H7 (cell line): ENCODE results near the gene CPED1. TPM values are rescaled to one million over a fixed set of nuclear protein-coding genes. Genes with fewer than 3 reads are reported as not detected.
"Not testable (repeated sequence)": the region's sequence is repeated elsewhere in the genome, so short reads cannot be mapped to it uniquely, and the experiment has no call there.

Experiments
- DNase-seq: peaks from one replicate; pipeline ENCODE4 v3.0.0; 2012
- H3K27me3 ChIP-seq: 2 replicates; pipeline ENCODE4 v1.6.0; 2011; ENCODE audit warnings: mild to moderate bottlenecking, low read length; ENCODE audit not compliant: control insufficient read depth, insufficient read depth
- H3K36me3 ChIP-seq: replicated peaks from 2 replicates; pipeline ENCODE4 v1.5.1; 2011; ENCODE audit warnings: low read length; ENCODE audit not compliant: control insufficient read depth, insufficient read depth
- H3K4me3 ChIP-seq: 2 replicates; pipeline ENCODE4 v1.5.1; 2011; ENCODE audit warnings: low read depth, mild to moderate bottlenecking, control low read depth, low read length, moderate library complexity; ENCODE audit not compliant: insufficient read depth
- total RNA-seq: library from RNA; depleted of rRNA; stranded (reverse); fragments of >200 nt; shearing (Covaris generic); gene quantifications from 2 replicates; pipeline ENCODE4 v1.2.3, GENCODE V29; 2014

CPED1 gene
- total RNA-seq, 1 experiment from 2014 or later, result not detected

DNA sequence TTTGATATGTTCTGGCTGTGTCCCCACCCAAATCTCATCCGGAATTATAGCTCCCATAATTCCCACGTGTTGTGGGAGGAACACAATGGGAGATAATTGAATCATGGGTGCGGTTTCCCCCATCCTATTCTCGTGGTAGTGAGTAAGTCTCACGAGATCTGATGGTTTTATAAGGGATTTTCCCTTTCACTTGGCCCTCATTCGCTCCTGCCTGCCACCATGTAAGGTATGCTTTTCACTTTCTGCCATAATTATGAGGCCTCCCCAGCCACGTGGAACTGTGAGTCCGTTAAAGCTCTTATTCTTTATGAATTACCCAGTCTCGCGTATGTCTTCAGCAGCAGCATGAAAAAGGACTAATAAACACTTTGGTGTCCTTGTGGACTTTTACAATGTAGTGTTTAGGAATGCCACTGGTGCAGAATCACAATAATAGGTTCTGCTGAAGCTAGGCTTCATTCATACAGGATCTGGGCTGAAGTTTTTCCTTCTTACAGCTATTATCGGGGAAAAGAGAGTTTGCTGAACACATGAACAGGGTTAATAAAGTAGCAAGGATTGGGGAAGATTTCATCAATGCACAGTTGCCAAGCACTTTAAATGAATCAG lies 74.3 kb downstream of the CPED1 start:
- Histone ChIP-seq H3K36me3 (no peaks in the 10 kb centered on the region), H3K4me3 (no peak overlapping the region), H3K27me3 (no peaks in the 10 kb centered on the region)
- DNase-seq, result no peak

DNA sequence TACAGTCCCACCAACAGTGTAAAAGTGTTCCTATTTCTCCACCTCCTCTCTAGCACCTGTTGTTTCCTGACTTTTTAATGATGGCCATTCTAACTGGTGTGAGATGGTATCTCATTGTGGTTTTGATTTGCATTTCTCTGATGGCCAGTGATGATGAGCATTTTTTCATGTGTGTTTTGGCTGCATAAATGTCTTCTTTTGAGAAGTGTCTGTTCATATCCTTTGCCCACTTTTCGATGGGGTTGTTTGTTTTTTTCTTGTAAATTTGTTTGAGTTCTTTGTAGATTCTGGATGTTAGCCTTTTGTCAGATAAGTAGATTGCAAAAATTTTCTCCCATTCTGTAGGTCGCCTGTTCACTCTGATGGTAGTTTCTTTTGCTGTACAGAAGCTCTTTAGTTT lies 79.2 kb downstream of the CPED1 start:
- not testable (repeated sequence) for H3K27me3 ChIP-seq, DNase-seq

DNA sequence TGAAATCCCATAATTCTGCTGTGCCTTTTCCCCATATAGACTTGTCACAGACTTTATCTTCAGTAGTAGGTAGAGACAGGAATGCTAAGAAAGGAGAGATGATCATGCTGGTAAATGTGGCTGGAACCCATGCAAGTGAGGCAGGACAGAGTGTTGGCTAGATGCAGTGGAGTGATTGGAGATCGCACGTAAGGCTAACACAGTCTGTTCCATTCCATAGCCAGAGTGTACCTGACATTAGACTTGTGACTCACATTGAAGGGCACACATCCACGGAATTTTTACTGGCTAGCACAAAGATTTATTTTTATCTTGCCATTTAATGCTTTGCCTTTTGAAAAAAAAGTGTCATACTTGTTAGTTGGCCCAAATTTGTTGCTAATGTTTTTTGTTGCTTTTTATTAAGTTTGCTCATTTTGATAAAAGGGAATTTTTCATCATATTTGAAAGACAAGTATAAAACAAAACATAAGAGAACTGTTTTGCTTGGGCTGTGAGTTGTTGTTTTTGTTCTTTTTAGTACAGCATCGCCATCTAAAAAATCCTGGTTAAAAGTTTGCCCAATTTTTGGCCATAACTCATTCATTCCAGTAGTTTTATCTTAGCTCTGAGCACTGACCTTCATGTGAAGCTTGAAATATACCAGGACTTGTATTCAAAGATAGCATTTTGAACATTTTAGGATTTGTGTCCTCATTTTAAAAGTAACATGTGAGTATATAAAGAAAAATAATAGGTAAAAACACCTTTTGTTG lies 81.0 kb downstream of the CPED1 start:
- H3K27me3 ChIP-seq, result no peaks in the 10 kb centered on the region
- H3K36me3 ChIP-seq, result no peaks in the 10 kb centered on the region
- no peak overlapping the region for H3K4me3 ChIP-seq
- DNase-seq, result no peak

More for the DNA sequence above, 79.2 kb downstream of the CPED1 start:
- not testable (repeated sequence) for H3K36me3 ChIP-seq, H3K4me3 ChIP-seq

DNA sequence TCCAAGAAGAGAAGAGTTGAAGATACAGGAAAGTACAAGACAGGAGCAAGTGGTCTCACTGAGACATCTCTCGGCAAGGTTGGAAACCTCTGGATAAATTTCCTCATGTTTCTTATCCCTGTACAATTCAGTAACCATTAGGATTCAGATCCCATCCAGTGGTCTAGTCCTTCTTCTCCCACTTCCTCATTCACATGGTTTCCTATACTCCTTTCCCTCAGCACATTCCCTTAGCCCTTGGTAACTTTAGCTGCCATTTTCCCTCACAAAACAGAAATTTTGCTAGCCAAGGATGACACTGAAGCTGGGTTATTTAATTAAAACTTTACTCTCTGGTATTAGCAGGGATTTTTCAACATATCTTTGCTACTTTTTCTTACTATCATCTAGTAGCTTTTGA lies 82.6 kb downstream of the CPED1 start:
- no peak overlapping the region for H3K4me3 ChIP-seq
- DNase-seq, result no peak

DNA sequence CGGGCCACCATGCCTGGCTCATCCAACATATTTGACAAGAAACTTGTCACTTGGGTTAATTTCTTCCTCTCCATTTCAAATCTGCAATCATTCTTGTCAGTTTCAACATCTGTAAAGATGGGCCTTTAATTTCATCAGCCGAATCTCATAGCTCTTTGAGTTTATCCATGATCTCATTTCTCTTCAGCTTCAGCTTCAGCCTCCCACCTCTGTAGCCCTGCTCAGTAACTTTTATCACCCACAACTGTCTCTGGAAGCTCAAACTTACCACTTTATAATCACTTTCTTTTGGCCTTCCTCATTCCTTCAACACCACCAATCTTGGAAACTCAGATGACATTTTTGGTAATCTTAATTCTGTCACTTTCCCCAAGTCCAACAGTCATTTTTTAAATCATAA lies 83.2 kb downstream of the CPED1 start:
- no peaks in the 10 kb centered on the region for H3K36me3 ChIP-seq
- H3K27me3 ChIP-seq, result no peaks in the 10 kb centered on the region
- no peak overlapping the region for H3K4me3 ChIP-seq
- DNase-seq, result no peak

More for the DNA sequence above, 82.6 kb downstream of the CPED1 start:
- no peaks in the 10 kb centered on the region for H3K27me3 ChIP-seq
- no peaks in the 10 kb centered on the region for H3K36me3 ChIP-seq

DNA sequence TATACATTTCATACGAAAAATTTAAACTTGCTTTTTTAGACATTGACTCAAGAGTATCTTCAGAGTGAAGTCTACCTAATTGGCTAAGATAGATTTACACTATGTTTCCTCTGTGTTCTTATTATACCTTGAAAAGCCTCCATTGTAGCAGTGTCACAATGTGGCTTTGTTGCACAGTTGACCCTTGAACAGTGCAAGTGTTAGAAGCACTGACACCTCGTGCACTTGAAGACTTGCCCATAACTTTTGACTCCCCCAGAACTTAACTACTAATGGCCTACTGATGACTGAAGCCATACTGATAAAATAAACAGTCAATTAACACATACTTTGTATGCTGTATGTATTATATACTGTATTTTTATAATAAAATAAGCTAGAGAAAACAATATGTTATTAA lies 84.3 kb downstream of the CPED1 start:
- no peak for DNase-seq
- no peak overlapping the region for H3K4me3 ChIP-seq
- H3K27me3 ChIP-seq, result no peaks in the 10 kb centered on the region
- H3K36me3 ChIP-seq, result no peaks in the 10 kb centered on the region

DNA sequence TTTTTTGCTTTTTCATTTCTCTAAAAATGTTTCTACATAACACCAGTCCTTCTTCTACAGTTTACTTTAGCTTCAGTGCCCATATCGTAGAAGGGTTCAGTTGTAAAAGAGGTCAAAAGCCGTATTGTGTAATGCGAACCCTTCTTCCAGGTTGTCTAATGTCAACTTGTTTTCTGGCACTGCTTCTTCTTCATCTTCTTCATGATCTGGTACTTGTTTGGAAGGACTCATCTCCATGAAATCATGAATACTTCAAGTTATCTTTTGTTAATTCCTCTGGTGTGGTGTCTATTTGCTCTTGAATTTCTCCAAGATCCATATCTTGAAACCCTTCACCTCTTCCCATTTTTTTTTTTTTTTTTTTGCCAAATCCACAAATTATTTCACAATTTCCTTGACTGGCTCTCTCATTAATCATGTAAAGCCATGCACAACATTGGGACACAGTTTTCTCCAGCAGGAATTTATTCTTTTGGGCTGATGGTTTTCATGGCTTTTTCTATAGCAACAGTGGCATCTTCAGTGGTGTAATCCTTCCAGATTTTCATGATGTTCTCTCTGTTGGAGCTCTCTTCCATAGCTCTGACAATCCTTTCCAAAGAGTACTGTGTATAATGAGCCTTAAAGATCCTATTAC lies 85.1 kb downstream of the CPED1 start:
- DNase-seq, result no peak
- Histone ChIP-seq H3K36me3 (no peaks in the 10 kb centered on the region), H3K27me3 (no peaks in the 10 kb centered on the region), H3K4me3 (no peak overlapping the region)

DNA sequence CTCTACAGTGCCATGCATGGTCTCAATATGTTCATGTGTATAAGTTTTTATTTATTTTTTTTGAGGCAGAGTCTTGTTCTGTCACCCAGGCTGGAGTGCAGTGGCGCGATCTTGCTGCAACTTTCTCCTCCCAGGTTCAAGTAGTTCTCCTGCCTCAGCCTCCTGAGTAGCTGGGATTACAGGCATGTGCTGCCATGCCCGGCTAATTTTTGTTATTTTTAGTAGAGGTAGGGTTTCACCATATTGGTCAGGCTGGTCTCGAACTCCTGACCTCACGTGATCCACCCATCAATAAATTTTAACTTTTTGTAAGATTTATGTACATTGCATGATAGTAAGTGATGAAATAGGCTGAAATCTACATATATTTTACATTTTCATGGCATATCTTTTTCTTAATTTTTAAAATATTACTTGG lies 86.9 kb downstream of the CPED1 start:
- H3K4me3 ChIP-seq, H3K36me3 ChIP-seq, DNase-seq, H3K27me3 ChIP-seq: not testable (repeated sequence)

DNA sequence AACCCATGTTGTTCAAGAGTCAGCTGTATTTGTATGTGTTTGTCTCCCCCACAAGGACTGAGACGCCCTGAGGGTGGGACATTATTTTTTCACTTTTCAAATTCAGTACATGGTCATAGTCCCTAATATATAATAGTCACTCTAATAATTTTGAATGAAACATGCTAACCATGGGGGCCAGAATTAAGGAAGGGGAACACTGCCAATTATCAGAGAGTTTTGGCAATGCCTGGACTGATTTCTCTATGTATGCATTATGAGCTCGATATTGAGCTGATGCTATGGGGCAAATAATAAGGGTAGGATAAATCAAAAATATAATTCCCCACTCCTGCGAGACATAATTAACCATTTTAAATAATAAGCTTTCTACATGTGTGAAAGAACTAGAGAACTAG lies 87.4 kb downstream of the CPED1 start:
- DNase-seq, result no peak
- H3K4me3 ChIP-seq, result no peak overlapping the region
- no peaks in the 10 kb centered on the region for H3K36me3 ChIP-seq
- H3K27me3 ChIP-seq, result no peaks in the 10 kb centered on the region

DNA sequence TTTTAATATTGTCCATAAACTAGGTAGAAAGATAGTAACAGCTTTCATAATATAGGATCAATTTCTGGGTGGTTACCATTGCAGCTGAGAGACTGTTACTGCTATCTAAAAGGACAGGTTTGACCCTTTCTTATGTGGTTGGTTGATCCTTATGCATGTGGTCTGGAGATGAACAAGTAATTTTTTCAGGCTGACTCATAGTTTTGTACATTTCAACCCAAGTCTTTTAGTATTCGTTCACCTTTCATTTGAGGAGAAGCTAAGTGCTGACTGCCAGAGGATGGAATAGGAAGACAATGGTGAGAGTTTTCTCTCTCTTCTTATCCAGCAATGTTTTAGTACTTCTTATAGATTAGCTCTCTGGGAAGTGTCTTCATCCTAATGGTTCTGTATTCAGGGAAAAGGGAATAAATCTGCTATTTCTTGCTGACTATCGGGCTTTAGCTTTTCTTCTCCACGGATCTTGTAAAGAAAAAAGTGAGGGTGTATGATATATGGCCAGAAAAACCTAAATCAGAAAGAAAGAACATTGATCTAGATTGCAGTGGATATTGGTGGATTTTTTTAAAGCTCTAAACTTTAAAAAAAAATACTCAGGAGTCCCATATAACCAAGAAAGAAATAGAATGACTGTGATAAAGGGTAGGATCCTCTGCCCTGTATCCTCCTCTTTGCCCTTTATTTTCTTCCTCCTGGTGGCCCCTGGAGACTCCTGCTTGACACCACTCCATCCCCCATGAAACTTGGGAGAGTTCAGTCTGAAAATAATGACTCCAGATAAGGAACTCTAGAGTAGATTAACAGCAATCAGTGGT lies 88.0 kb downstream of the CPED1 start:
- no peak overlapping the region for H3K4me3 ChIP-seq
- H3K36me3 ChIP-seq, result no peaks in the 10 kb centered on the region
- H3K27me3 ChIP-seq, result no peaks in the 10 kb centered on the region
- DNase-seq, result no peak

DNA sequence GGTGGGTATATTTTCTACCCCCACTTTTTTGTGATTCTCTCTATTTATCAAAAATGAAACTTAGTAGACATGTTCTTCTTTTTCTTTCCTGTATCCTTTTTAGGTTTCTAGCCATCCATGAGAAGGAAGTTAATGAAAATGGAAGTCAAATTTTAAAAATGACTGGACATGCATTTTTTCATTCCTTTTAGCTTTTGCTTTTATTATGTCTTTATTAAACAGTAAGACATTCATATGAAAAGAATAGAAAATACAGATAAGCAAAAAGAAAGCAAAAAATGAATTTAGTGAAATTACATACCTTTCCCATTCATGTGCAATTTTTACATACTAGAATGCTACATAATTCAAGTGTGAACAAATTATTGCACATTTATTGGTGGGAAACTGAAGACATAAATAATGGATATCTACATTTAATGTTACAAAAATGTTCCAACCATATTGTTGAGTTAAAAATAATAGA lies 88.7 kb downstream of the CPED1 start:
- H3K4me3 ChIP-seq, result no peak overlapping the region
- no peaks in the 10 kb centered on the region for H3K36me3 ChIP-seq
- H3K27me3 ChIP-seq, result no peaks in the 10 kb centered on the region
- no peak for DNase-seq

DNA sequence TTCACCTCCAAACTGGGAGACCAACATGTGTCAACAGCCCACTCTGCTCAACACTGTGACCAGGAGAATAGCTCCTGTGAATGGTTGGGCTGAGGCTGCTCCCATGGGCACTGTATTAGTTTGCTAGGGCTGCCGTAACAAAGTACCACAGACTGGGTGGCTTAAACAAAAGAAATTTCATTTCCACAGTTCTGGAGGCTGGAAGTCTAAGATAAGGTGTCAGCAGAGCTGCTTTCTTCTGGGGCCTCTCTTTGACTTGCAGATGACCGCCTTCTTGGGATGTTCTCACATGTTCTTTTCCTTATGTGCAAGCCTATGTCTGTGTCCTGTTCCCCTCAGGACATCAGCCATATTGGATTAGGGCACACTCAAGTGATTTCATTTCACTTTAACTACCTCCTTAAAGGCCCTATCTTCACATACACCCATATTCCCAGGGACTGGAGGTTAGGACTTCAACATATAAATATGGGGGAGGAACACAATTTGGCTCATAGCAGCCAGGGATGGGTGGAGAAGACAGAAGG lies 90.3 kb downstream of the CPED1 start:
- Histone ChIP-seq H3K36me3 (no peaks in the 10 kb centered on the region), H3K27me3 (no peaks in the 10 kb centered on the region), H3K4me3 (no peak overlapping the region)
- DNase-seq, result no peak

DNA sequence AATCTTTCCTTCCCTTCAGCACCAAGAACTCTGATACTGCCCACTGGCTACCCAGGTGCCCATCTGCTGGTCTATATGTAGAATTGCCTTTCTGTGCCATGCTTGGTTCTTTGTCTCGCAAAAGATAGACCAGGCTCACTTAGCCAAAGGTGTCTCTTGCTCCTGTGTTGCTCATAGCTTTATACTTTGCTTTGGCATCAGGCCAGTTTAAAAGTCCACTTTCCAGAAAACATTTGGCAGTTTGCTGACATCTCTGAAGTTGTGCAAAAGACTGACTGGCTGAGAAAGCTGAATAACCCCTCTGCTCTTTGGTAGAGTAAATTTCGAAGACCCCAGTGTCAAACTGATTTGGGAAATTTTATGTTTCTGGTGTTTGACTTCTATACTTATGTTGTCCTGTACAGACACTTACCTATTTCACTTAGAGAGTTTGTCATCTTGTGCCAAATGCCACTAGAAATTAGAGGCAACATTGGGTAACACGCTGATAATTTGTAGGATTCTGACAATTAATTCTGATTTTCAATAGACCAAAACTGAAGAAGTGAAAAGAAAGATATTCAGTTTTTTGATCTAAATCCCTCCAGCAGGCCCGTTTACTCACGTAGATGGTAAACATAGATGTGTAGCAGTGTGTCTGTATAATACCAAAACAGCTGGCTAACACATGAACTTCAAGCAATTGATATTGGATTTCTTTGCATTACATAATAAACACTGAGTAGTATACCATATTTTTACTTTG lies 91.1 kb downstream of the CPED1 start:
- Histone ChIP-seq H3K4me3 (no peak overlapping the region), H3K36me3 (no peaks in the 10 kb centered on the region), H3K27me3 (no peaks in the 10 kb centered on the region)
- DNase-seq, result no peak
